Heart right ventricle (tissue), 16 donors: Measurements from ENCODE around the gene CD34. TPM values are rescaled to one million over a fixed set of nuclear protein-coding genes. Genes with fewer than 3 reads are reported as not detected.

Experiments used
- ATAC-seq, 8 donors: fragments of 200-7000 bp; cut with Tn5 transposase; one replicate each; pipeline ENCODE4 v1.9.1; 2020; ENCODE audit warnings: mild to moderate bottlenecking in 8 of 8, moderate library complexity in 8 of 8, moderate number of reproducible peaks in 1 of 8
- DNase-seq, 2 donors: peaks; one replicate each; pipeline ENCODE4 v3.0.0-alpha.2; 2020
- H3K27ac ChIP-seq, 10 donors: fragments of 200-600 bp; sonication (generic) in 2 of 10; one replicate each; pipeline versions ENCODE4 v1.5.0 to v1.8.0; 2020 to 2022; ENCODE audit warnings: mild to moderate bottlenecking in 3 of 10
- H3K27me3 ChIP-seq, 7 donors: fragments of 200-600 bp; one replicate each; pipeline ENCODE4 v1.8.0; 2021 to 2022; ENCODE audit warnings: mild to moderate bottlenecking in 2 of 7
- H3K36me3 ChIP-seq, 9 donors: fragments of 200-600 bp; sonication (generic) in 1 of 9; one replicate each; pipeline versions ENCODE4 v1.5.0 to v1.8.0; 2020 to 2022; ENCODE audit warnings: mild to moderate bottlenecking in 2 of 9
- H3K4me1 ChIP-seq, 9 donors: fragments of 200-600 bp; sonication (generic) in 1 of 9; one replicate each; pipeline versions ENCODE4 v1.5.0 to v1.8.0; 2020 to 2022; ENCODE audit warnings: mild to moderate bottlenecking in 4 of 9
- H3K4me3 ChIP-seq, 10 donors: fragments of 200-600 bp; sonication (generic) in 2 of 10; one replicate each; pipeline versions ENCODE4 v1.5.0 to v1.8.0; 2020 to 2022; ENCODE audit warnings: mild to moderate bottlenecking in 7 of 10, moderate library complexity in 2 of 10
- H3K9me3 ChIP-seq, 11 donors: fragments of 200-600 bp in 10 of 11; sonication (generic) in 2 of 11; one replicate each; pipeline versions ENCODE4 v1.5.0 to v1.8.0; 2013 to 2022; ENCODE audit warnings: mild to moderate bottlenecking in 2 of 11, control low read depth in 1 of 11, moderate library complexity in 1 of 11
- CTCF ChIP-seq, 9 donors: fragments of 200-600 bp; sonication (generic) in 2 of 9; IDR thresholded peaks; one replicate each; pipeline versions ENCODE4 v1.5.0 to v1.8.0; 2021 to 2022; ENCODE audit warnings: antibody characterized with exemption in 9 of 9, mild to moderate bottlenecking in 5 of 9, moderate library complexity in 1 of 9
- WGBS, 2 donors: extraction: QIAGEN DNeasy Blood & Tissue Kit; methylation state at CpG; one replicate each; pipeline ENCODE4 v1.1.7; 2013; ENCODE audit warnings: inconsistent platforms in 1 of 2; 5-methylcytosine and 5-hydroxymethylcytosine counted together
- intact Hi-C, 10 donors: fragments of 100-400 bp; cut with DNase I; formaldehyde crosslinking; loops; one replicate each; pipeline versions ENCODE4 v1.11.1 to v1.14.2; 2022
- polyA plus RNA-seq, 2 donors: library from polyadenylated mRNA; stranded (reverse); fragments of 200-250 nt; gene quantifications; one replicate each; pipeline ENCODE4 v1.2.3, GENCODE V29; 2013
- total RNA-seq, 10 donors: library from RNA; stranded (reverse); fragmentation: NEBNext Ultra II Directional in 3 of 10; extraction: Animal tissue kit (Norgen Biotek cat#: 25700) in 3 of 10; gene quantifications; one replicate each; pipeline versions ENCODE4 v1.2.1 to v1.2.4, GENCODE V29; 2021 to 2023
- donor health status: Arrhythmogenic right ventricular cardiomyopathy.
- donor health status: ischemic (EF 13 %, LVEDD 7.1; RV severe dilation, severe dysfunction).
- donor health status: healthy with polysubstance abuse.
- donor health status: DM: no; HTN: yes; CAD: no.
- donor health status: DM: no; HTN: no; CAD: no.
- donor health status: ischemic (EF 25% LVEDD 6.9; RV normal size, moderate dysfunction).
- donor health status: ischemic (EF 25% LVEDD 5.7; RV mildly dilated, moderate dysfunction).
- donor health status: healthy.
- donor health status: DM: yes; HTN: yes; CAD: no.
- donor health status: Ischemic cardiomyopathy.
- donor health status: ischemic (EF 35%, LVEDD 5.7; RV mildly dilated, moderate dysfunction).
- donor health status: nonischemic (EF 11% LVEDD 7.7; RV severe dilation, severe dysfunction).
- donor health status: DM: yes; HTN: yes; CAD: no.
- donor health status: PGD.
- donor health status: ischemic (EF 29% LVEDD 5.4; RV normal size, mild dysfunction).
- donor health status: nonischemic (EF 23%, LVEDD 6.1; RV moderate dilation, normal function).

The CD34 gene
- total and polyA plus RNA-seq, 12 donors = 38.8 to 97.0 (median 52.8) TPM

DNA sequence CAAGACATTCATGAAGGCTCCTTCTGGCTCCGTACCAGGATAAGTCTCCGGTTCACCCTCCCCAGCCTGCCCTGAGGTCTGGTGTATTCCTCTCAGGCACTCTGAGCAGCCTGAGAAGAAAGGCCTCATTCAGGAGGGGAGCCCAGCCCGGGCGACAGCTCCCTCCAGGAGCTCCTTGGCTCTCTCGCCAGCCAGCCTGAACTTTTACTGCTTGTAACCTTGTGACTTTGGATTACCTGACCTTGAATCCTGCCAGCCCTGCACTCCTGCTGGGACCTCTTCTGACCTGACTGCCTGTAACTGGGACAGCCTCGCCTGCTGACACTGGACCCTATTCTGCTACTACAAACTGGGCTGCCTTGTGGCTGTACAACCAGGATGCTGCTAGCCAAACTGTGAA, 65.8 kb downstream of the CD34 start:
- DNase-seq = no peak
- peak overlapping the region in 9 of 10 donors; percentile 22 to 61 (median 49) for H3K27ac ChIP-seq
- peaks cover 0 to 35% (median 0%) of the 10 kb centered on the region in 9 donors for H3K36me3 ChIP-seq
- 56 to 62% methylated on average over 6 of the region's 6 CpGs for WGBS, 2 donors
- no peaks in the 10 kb centered on the region for H3K9me3 ChIP-seq
- peaks cover 26 to 83% (median 69%) of the 10 kb centered on the region in 9 donors for H3K4me1 ChIP-seq
- ATAC-seq = peak in 6 of 8 donors; percentile 6 to 59 (median 36)
- TF ChIP-seq CTCF (IDR thresholded peaks at IDR 0.05) = no peak
- no peak overlapping the region for H3K4me3 ChIP-seq
- H3K27me3 ChIP-seq = no peaks in the 10 kb centered on the region
- intact Hi-C loops = no loop called here

- H3K9me3 ChIP-seq = no peaks in the 10 kb centered on the region
- H3K27ac ChIP-seq = peak overlapping the region in 1 of 10 donors; percentile 56
- ATAC-seq (no peak), DNase-seq (no peak)
- no peak for TF ChIP-seq CTCF (IDR thresholded peaks at IDR 0.05)
- H3K36me3 ChIP-seq = peaks cover 0 to 35% (median 0%) of the 10 kb centered on the region in 9 donors
- no peaks in the 10 kb centered on the region for H3K27me3 ChIP-seq
- H3K4me3 ChIP-seq = no peak overlapping the region
- intact Hi-C loops = no loop called here
- H3K4me1 ChIP-seq = peaks cover 20 to 78% (median 66%) of the 10 kb centered on the region in 9 donors
- 87 to 96% methylated on average over 2 of the region's 2 CpGs for WGBS, 2 donors
These were observed 66.6 kb downstream of the CD34 start for GRCh38 chr1:207844371-207844770.

DNA sequence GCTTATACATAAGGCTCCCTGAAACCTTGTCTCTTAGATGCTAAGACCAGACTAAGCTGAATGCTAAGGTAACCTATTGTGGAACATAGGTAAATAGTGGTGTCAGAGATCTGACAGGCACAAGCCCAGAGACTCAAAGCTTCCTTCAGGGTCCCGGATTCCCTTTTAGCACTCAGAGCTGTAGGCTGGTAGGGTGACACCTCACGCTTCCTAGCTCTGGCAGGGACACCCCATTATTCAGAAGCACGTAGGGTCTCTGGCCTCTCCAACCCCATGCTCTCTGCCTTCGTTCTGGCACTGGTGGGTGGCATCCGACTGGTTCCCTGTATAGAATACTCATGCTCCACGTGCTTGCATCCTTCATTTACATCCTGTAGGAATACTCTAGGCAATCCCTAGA, 68.4 kb downstream of the CD34 start:
- no peak for ATAC-seq
- WGBS, 2 donors = 91 to 93% methylated on average over 6 of the region's 6 CpGs
- no peaks in the 10 kb centered on the region for H3K27me3 ChIP-seq
- H3K27ac ChIP-seq = no peak overlapping the region
- no peak for TF ChIP-seq CTCF (IDR thresholded peaks at IDR 0.05)
- peaks cover 0 to 35% (median 0%) of the 10 kb centered on the region in 9 donors for H3K36me3 ChIP-seq
- DNase-seq = no peak
- no peaks in the 10 kb centered on the region for H3K9me3 ChIP-seq
- intact Hi-C loops = no loop called here
- peaks cover 24 to 78% (median 66%) of the 10 kb centered on the region in 9 donors for H3K4me1 ChIP-seq
- no peak overlapping the region for H3K4me3 ChIP-seq

- Histone ChIP-seq H3K9me3 (no peaks in the 10 kb centered on the region), H3K36me3 (peaks cover 0 to 34% (median 0%) of the 10 kb centered on the region in 9 donors), H3K27ac (no peak overlapping the region), H3K4me1 (peaks cover 27 to 78% (median 66%) of the 10 kb centered on the region in 9 donors), H3K4me3 (no peak overlapping the region), H3K27me3 (no peaks in the 10 kb centered on the region)
- no peak for TF ChIP-seq CTCF (IDR thresholded peaks at IDR 0.05)
- intact Hi-C loops = no loop called here
- 71 to 72% methylated on average over 4 of the region's 4 CpGs for WGBS, 2 donors
- ATAC-seq (no peak), DNase-seq (no peak)
These were observed 69.0 kb downstream of the CD34 start for GRCh38 chr1:207841901-207842300.
